PC-3 (cell line): ENCODE data around the gene ST6GALNAC6. TPM values are rescaled to one million over a fixed set of nuclear protein-coding genes. Genes with fewer than 3 reads are reported as not detected.

ENCODE experiments used
- ATAC-seq: fragments of 200-7000 bp; cut with Tn5 transposase; 2 replicates; pipeline ENCODE4 v1.9.1; 2020; ENCODE audit warnings: mild to moderate bottlenecking, moderate library complexity
- BruUV-seq: library from RNA; stranded (reverse); fragments of 400-500 nt; replicated peaks from 2 replicates; lab custom pipeline; 2021; lab: Mats Ljungman, UMichigan
- CTCF ChIA-PET: fragments of 300-600 bp; sonication (Branson Sonifier 250); formaldehyde crosslinking; loops from one replicate; lab custom pipeline; 2022; ENCODE audit warnings: antibody characterized with exemption; lab: Charles Lee
- POLR2A ChIA-PET: fragments of 300-600 bp; sonication (Branson Sonifier 250); formaldehyde crosslinking; loops from one replicate; lab custom pipeline; 2022; ENCODE audit warnings: antibody characterized with exemption; ENCODE audit not compliant: unreplicated experiment; lab: Charles Lee
- DNase-seq: peaks from one replicate; pipeline ENCODE4 v3.0.0-alpha.2; 2015
- H2AFZ ChIP-seq: fragments of 300-600 bp; sonication (generic); 2 replicates; pipeline ENCODE4 v1.6.0; 2016; ENCODE audit warnings: antibody characterized with exemption, low read length
- H3F3A ChIP-seq: fragments of 300-600 bp; sonication (generic); one replicate; pipeline ENCODE4 v1.6.0; 2017; ENCODE audit warnings: antibody characterized with exemption, low read length, control low read depth, mild to moderate bottlenecking; ENCODE audit not compliant: unreplicated experiment
- H3K27ac ChIP-seq: fragments of 300-600 bp; sonication (generic); 2 replicates; pipeline ENCODE4 v1.5.1; 2016; ENCODE audit warnings: mild to moderate bottlenecking, low read length
- H3K27me3 ChIP-seq: fragments of 300-600 bp; sonication (generic); 2 replicates; pipeline ENCODE4 v1.6.1; 2016; ENCODE audit warnings: low read length, mixed read lengths
- H3K36me3 ChIP-seq: fragments of 300-600 bp; sonication (generic); 2 replicates; pipeline ENCODE4 v1.6.1; 2016; ENCODE audit warnings: low read depth, mixed run types, low read length, mixed read lengths
- H3K4me1 ChIP-seq: fragments of 300-600 bp; sonication (generic); 2 replicates; pipeline ENCODE4 v1.5.1; 2016; ENCODE audit warnings: low read length; ENCODE audit not compliant: insufficient read depth
- H3K4me2 ChIP-seq: fragments of 300-600 bp; sonication (generic); 2 replicates; pipeline ENCODE4 v1.6.0; 2016; ENCODE audit warnings: low read length
- H3K4me3 ChIP-seq: fragments of 300-600 bp; sonication (generic); 2 replicates; pipeline ENCODE4 v1.5.1; 2016; ENCODE audit warnings: mild to moderate bottlenecking, low read length, mixed read lengths
- H3K79me2 ChIP-seq: fragments of 300-600 bp; sonication (generic); 2 replicates; pipeline ENCODE4 v1.6.1; 2017; ENCODE audit warnings: low read length, mixed read lengths
- H3K9ac ChIP-seq: fragments of 300-600 bp; sonication (generic); 2 replicates; pipeline ENCODE4 v1.6.0; 2016; ENCODE audit warnings: mild to moderate bottlenecking, low read length
- H3K9me2 ChIP-seq: fragments of 300-600 bp; sonication (generic); replicated peaks from 2 replicates; pipeline ENCODE4 v1.6.1; 2016; ENCODE audit warnings: mixed run types, low read length, mixed read lengths
- H3K9me3 ChIP-seq: fragments of 300-600 bp; sonication (generic); 2 replicates; pipeline ENCODE4 v1.6.1; 2016; ENCODE audit warnings: low read length, mixed read lengths
- H4K20me1 ChIP-seq: fragments of 300-600 bp; sonication (generic); 2 replicates; pipeline ENCODE4 v1.6.1; 2016; ENCODE audit warnings: low read length, mixed read lengths
- EZH2 ChIP-seq: fragments of 300-600 bp; sonication (generic); IDR thresholded peaks from one replicate; pipeline ENCODE4 v1.6.1; 2017; ENCODE audit warnings: antibody characterized with exemption, mild to moderate bottlenecking, low read length; ENCODE audit not compliant: unreplicated experiment
- EZH2phosphoT487 ChIP-seq: fragments of 300-600 bp; sonication (generic); IDR thresholded peaks from 2 replicates; pipeline ENCODE4 v1.6.1; 2018; ENCODE audit warnings: mild to moderate bottlenecking, antibody characterized with exemption, low read length, borderline replicate concordance
- intact Hi-C: fragments of 100-400 bp; cut with micrococcal nuclease; formaldehyde crosslinking; loops from 2 replicates; pipeline ENCODE4 v1.9.0; 2023
- total RNA-seq: library from RNA; depleted of rRNA; stranded (reverse); fragments of >200 nt; gene quantifications from 2 replicates; pipeline ENCODE4 v1.2.3, GENCODE V29; 2014
- TF ChIP-seq, protein P1 (sequence below): fragments of 300-600 bp; sonication (generic); conservative IDR thresholded peaks from 2 replicates; pipeline ENCODE4 v1.5.1; 2017; ENCODE audit warnings: antibody characterized with exemption, low read depth, mild to moderate bottlenecking, low read length

ST6GALNAC6 gene
- total RNA-seq, 1 experiment from 2014 or later = 14.5 TPM

DNA sequence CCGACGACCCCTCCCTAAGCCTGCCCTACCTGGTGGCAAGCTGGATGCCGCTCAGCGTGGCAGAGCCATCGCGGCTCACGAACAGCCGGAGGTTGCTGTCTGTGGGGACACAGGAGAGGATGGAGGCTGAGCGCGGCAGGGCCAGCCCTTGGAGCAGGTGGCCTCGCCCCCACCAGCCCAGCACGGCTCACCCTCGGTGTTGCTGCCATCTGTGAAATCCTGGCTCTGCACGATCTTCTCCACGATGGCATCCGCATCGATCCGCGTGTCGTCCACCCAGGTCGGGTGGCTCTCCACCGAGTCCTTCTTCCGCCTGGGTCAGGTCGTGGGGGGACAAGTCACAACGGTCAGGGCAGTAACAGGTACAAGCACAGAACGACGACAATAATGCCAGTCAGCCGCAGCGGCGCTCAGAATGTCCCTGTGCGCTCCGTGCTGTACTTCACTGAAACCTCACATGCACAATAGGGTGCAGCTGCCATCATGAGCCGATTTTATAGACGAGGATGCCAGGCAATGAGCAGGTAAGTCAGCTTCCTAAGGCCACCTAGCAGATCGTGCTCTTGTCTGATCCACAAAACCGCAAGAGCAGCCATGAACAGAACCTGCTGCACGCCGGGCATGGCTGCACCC, 45.3 kb upstream of the ST6GALNAC6 start:
- DNase-seq (no peak), ATAC-seq (no peak)
- Histone ChIP-seq H3K9me3 (no peaks in the 10 kb centered on the region), H3K27ac (no peak overlapping the region), H4K20me1 (no peaks in the 10 kb centered on the region), H3K27me3 (no peaks in the 10 kb centered on the region), H3K9me2 (no peaks in the 10 kb centered on the region), H3F3A (no peaks in the 10 kb centered on the region), H3K4me2 (no peak overlapping the region), H3K4me3 (no peak overlapping the region), H3K9ac (no peak overlapping the region), H3K79me2 (no peaks in the 10 kb centered on the region), H3K36me3 (no peaks in the 10 kb centered on the region), H2AFZ (no peak overlapping the region), H3K4me1 (no peaks in the 10 kb centered on the region)
- ChIA-PET CTCF (interaction anchor here (1.7 kb wide), 1 partner anchor 91 kb away, joined by 13 read pairs; no protein-coding TSS in a partner anchor), POLR2A (no interaction called here)
- TF ChIP-seq EZH2 = no peak
- TF ChIP-seq, protein P1, sequence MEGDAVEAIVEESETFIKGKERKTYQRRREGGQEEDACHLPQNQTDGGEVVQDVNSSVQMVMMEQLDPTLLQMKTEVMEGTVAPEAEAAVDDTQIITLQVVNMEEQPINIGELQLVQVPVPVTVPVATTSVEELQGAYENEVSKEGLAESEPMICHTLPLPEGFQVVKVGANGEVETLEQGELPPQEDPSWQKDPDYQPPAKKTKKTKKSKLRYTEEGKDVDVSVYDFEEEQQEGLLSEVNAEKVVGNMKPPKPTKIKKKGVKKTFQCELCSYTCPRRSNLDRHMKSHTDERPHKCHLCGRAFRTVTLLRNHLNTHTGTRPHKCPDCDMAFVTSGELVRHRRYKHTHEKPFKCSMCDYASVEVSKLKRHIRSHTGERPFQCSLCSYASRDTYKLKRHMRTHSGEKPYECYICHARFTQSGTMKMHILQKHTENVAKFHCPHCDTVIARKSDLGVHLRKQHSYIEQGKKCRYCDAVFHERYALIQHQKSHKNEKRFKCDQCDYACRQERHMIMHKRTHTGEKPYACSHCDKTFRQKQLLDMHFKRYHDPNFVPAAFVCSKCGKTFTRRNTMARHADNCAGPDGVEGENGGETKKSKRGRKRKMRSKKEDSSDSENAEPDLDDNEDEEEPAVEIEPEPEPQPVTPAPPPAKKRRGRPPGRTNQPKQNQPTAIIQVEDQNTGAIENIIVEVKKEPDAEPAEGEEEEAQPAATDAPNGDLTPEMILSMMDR = no peak
- TF ChIP-seq EZH2phosphoT487 = no peak
- intact Hi-C loops = no loop called here
- BruUV-seq = no TSS peak

DNA sequence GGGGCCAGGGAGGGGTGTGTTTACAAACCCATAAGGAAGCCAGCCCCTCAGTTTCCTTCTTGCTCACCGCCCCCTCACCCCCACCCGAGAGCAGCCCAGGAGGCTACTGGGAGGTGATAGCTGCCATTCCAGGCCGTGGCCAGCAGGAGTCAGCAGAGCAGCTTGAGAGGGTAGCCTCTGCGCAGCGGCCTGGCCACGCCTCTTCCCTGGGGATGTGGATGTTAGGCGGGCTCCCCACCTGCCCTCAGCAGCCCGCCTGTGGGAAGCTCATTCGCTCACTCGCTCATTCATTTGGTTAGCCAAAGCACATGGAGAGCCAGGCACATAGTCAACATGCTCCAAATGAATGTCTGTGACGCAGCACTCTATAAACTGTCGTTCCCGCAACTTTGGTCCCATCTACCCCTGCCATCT, 44.3 kb upstream of the ST6GALNAC6 start:
- no peaks in the 10 kb centered on the region for H3F3A ChIP-seq
- H3K4me3 ChIP-seq = no peak overlapping the region
- no peak overlapping the region for H3K9ac ChIP-seq
- TF ChIP-seq, protein P1 = peak; percentile 84
- no peak for TF ChIP-seq EZH2
- no peaks in the 10 kb centered on the region for H3K36me3 ChIP-seq
- no peaks in the 10 kb centered on the region for H3K79me2 ChIP-seq
- no peak overlapping the region for H2AFZ ChIP-seq
- intact Hi-C loops = loop anchor here (2.0 kb wide), 2 partner anchors 35 to 91 kb away; no protein-coding TSS in a partner anchor
- ChIA-PET CTCF (interaction anchor here (1.7 kb wide), 1 partner anchor 92 kb away, joined by 13 read pairs; no protein-coding TSS in a partner anchor), POLR2A (no interaction called here)
- H4K20me1 ChIP-seq = no peaks in the 10 kb centered on the region
- no peaks in the 10 kb centered on the region for H3K9me3 ChIP-seq
- H3K27me3 ChIP-seq = no peaks in the 10 kb centered on the region
- H3K4me1 ChIP-seq = no peaks in the 10 kb centered on the region
- ATAC-seq (peak; percentile 92), DNase-seq (peak; percentile 77)
- no peak overlapping the region for H3K27ac ChIP-seq
- H3K4me2 ChIP-seq = no peak overlapping the region
- no peaks in the 10 kb centered on the region for H3K9me2 ChIP-seq
- BruUV-seq = no TSS peak
